GM12878 (cell line): Measurements from ENCODE around the gene COX10.

Source experiments
- BCLAF1 ChIP-seq: fragments of 450-650 bp; IDR thresholded peaks from 2 replicates; pipeline ENCODE4 v1.6.1; 2017; ENCODE audit warnings: antibody characterized with exemption, mild to moderate bottlenecking, moderate library complexity
- CBX5 ChIP-seq: sonication (generic); IDR thresholded peaks from 2 replicates; pipeline ENCODE4 v1.6.1; 2016; ENCODE audit warnings: low read depth, moderate library complexity, mild to moderate bottlenecking, inconsistent platforms
- CHD2 ChIP-seq: IDR thresholded peaks from 2 replicates; pipeline ENCODE4 v1.6.1; 2011; ENCODE audit warnings: low read depth, low read length, improper control_type of control experiment, borderline replicate concordance
- CTCF ChIP-seq, 3 experiments: IDR thresholded peaks in 2 of 3; conservative IDR thresholded peaks in 1 of 3; 2 replicates each; pipeline ENCODE4 v1.5.1; 2011; ENCODE audit warnings: low read depth in 3 of 3, low read length in 3 of 3, mild to moderate bottlenecking in 3 of 3, control low read depth in 2 of 3, moderate library complexity in 2 of 3, inconsistent platforms in 1 of 3, mixed read lengths in 1 of 3; ENCODE audit not compliant: control insufficient read depth in 2 of 3, insufficient read depth in 1 of 3; ENCODE audit errors: extremely low read depth in 1 of 3
- EZH2 ChIP-seq: IDR thresholded peaks from 2 replicates; pipeline ENCODE4 v1.6.1; 2012; ENCODE audit warnings: low read depth, mild to moderate bottlenecking, control low read depth, inconsistent platforms, low read length, borderline replicate concordance; ENCODE audit not compliant: control insufficient read depth
- KAT2A ChIP-seq: conservative IDR thresholded peaks from 2 replicates; pipeline ENCODE4 v1.6.1; 2011; ENCODE audit warnings: low read depth, low read length; ENCODE audit not compliant: control insufficient read depth
- PML ChIP-seq: IDR thresholded peaks from 2 replicates; pipeline ENCODE4 v1.6.1; 2012; ENCODE audit warnings: low read length, inconsistent platforms
- POLR2A ChIP-seq: IDR thresholded peaks from 2 replicates; pipeline ENCODE4 v1.6.1; 2011; ENCODE audit warnings: low read depth, mild to moderate bottlenecking, low read length
- RAD51 ChIP-seq: fragments of 450-650 bp; IDR thresholded peaks from 2 replicates; pipeline ENCODE4 v1.6.1; 2016; ENCODE audit warnings: moderate library complexity, mild to moderate bottlenecking, inconsistent platforms
- RB1 ChIP-seq: fragments of 450-650 bp; formaldehyde crosslinking; IDR thresholded peaks from 2 replicates; pipeline ENCODE4 v1.6.1; 2017; ENCODE audit warnings: mild to moderate bottlenecking, borderline replicate concordance
- REST ChIP-seq: IDR thresholded peaks from 2 replicates; pipeline ENCODE4 v1.6.1; 2012; ENCODE audit warnings: mild to moderate bottlenecking, low read depth, low read length
- USF1 ChIP-seq: IDR thresholded peaks from 2 replicates; pipeline ENCODE4 v1.6.1; 2011; ENCODE audit warnings: borderline replicate concordance, low read depth, mild to moderate bottlenecking, moderate library complexity, mixed read lengths, low read length; ENCODE audit not compliant: insufficient read depth; ENCODE audit errors: extremely low read length
- ZNF24 ChIP-seq: fragments of 450-650 bp; IDR thresholded peaks from 2 replicates; pipeline ENCODE4 v1.6.1; 2017; ENCODE audit warnings: antibody characterized with exemption, mild to moderate bottlenecking

GRCh38 chr17:14112407-14112806 is 43.1 kb downstream of the COX10 start:
- no peak for TF ChIP-seq RB1
- TF ChIP-seq REST = no peak
- no peak for TF ChIP-seq EZH2
- no peak for TF ChIP-seq RAD51
- TF ChIP-seq POLR2A = no peak
- no peak for TF ChIP-seq PML
- no peak for TF ChIP-seq CHD2
- no peak for TF ChIP-seq KAT2A
- TF ChIP-seq CTCF (IDR thresholded peaks at IDR 0.05 in 2 of 3, conservative IDR thresholded peaks at IDR 0.05 in 1 of 3; ENCODE audit: control insufficient read depth in 2 of 3, extremely low read depth in 1 of 3, insufficient read depth in 1 of 3, low read depth in 3 of 3, low read length in 3 of 3) = no peak
- TF ChIP-seq ZNF24 = no peak
- no peak for TF ChIP-seq USF1
- no peak for TF ChIP-seq BCLAF1
- TF ChIP-seq CBX5 = no peak
